Measurements from ENCODE around the gene COL13A1.

GRCh38 chr10:69786791-69787190, 14.9 kb upstream of the COL13A1 start:
- TF ChIP-seq POLR2AphosphoS5 (IDR thresholded peaks at IDR 0.05; ENCODE audit: low read depth, low read length) (no peak), POLR2A (IDR thresholded peaks at IDR 0.05; ENCODE audit: low read depth, low read length) (no peak), TAF1 (IDR thresholded peaks at IDR 0.05; ENCODE audit: low read depth, low read length) (no peak), POU2F2 (IDR thresholded peaks at IDR 0.05; ENCODE audit: low read depth, low read length) (no peak)
